DOHH2 (cell line): ENCODE data around the gene ALDH1A1.

ENCODE experiments used
- H3F3A ChIP-seq: fragments of 200-600 bp; sonication (generic), shearing (Covaris generic); 2 replicates; pipeline ENCODE4 v1.6.0; 2016; ENCODE audit warnings: antibody characterized with exemption, mild to moderate bottlenecking; ENCODE audit not compliant: control insufficient read depth, insufficient read depth
- H3K27ac ChIP-seq: fragments of 200-600 bp; sonication (generic); 2 replicates; pipeline ENCODE4 v1.5.1; 2014; ENCODE audit warnings: low read depth, mild to moderate bottlenecking, low read length, moderate library complexity
- H3K27me3 ChIP-seq: fragments of 200-600 bp; sonication (generic); 2 replicates; pipeline ENCODE4 v1.6.1; 2014; ENCODE audit warnings: mild to moderate bottlenecking, low read length, mixed read lengths; ENCODE audit not compliant: control insufficient read depth
- H3K36me3 ChIP-seq: fragments of 200-600 bp; sonication (generic); 2 replicates; pipeline ENCODE4 v1.6.1; 2014; ENCODE audit warnings: mild to moderate bottlenecking, low read length, moderate library complexity, mixed read lengths; ENCODE audit not compliant: control insufficient read depth
- H3K4me1 ChIP-seq: fragments of 200-600 bp; sonication (generic); 2 replicates; pipeline ENCODE4 v1.6.1; 2014; ENCODE audit warnings: mild to moderate bottlenecking, low read length, mixed read lengths; ENCODE audit not compliant: control insufficient read depth
- H3K4me2 ChIP-seq: fragments of 200-600 bp; sonication (generic); 2 replicates; pipeline ENCODE4 v1.6.0; 2014; ENCODE audit warnings: mild to moderate bottlenecking, low read length, moderate library complexity
- H3K4me3 ChIP-seq: fragments of 200-600 bp; sonication (generic); 2 replicates; pipeline ENCODE4 v1.5.1; 2014; ENCODE audit warnings: mild to moderate bottlenecking, low read length, mixed read lengths
- H3K79me2 ChIP-seq: fragments of 200-600 bp; sonication (generic); 2 replicates; pipeline ENCODE4 v1.6.1; 2014; ENCODE audit warnings: mild to moderate bottlenecking, low read length, mixed read lengths; ENCODE audit not compliant: control insufficient read depth
- H3K9me2 ChIP-seq: fragments of 200-600 bp; sonication (generic); replicated peaks from 2 replicates; pipeline ENCODE4 v1.6.1; 2014; ENCODE audit warnings: mild to moderate bottlenecking, low read length, mixed read lengths; ENCODE audit not compliant: control insufficient read depth
- H3K9me3 ChIP-seq: fragments of 200-600 bp; sonication (generic); 2 replicates; pipeline ENCODE4 v1.6.1; 2014; ENCODE audit warnings: antibody characterized with exemption, low read length, mixed read lengths; ENCODE audit not compliant: control insufficient read depth, insufficient read depth
- H4K20me1 ChIP-seq: fragments of 200-600 bp; sonication (generic); 2 replicates; pipeline ENCODE4 v1.6.0; 2014; ENCODE audit warnings: low read depth, mild to moderate bottlenecking, antibody characterized with exemption, low read length, moderate library complexity; ENCODE audit not compliant: control insufficient read depth, insufficient read depth
- EZH2phosphoT487 ChIP-seq: fragments of 200-600 bp; sonication (generic); IDR thresholded peaks from 2 replicates; pipeline ENCODE4 v1.6.1; 2017; ENCODE audit warnings: borderline replicate concordance, mild to moderate bottlenecking, antibody characterized with exemption, low read length, moderate library complexity, mixed read lengths
- TF ChIP-seq, protein P1 (sequence below): fragments of 200-600 bp; sonication (generic); IDR thresholded peaks from one replicate; pipeline ENCODE4 v1.5.1; 2014; ENCODE audit warnings: antibody characterized with exemption, mild to moderate bottlenecking, low read depth, low read length; ENCODE audit not compliant: poor library complexity, severe bottlenecking

The ALDH1A1 gene

DNA sequence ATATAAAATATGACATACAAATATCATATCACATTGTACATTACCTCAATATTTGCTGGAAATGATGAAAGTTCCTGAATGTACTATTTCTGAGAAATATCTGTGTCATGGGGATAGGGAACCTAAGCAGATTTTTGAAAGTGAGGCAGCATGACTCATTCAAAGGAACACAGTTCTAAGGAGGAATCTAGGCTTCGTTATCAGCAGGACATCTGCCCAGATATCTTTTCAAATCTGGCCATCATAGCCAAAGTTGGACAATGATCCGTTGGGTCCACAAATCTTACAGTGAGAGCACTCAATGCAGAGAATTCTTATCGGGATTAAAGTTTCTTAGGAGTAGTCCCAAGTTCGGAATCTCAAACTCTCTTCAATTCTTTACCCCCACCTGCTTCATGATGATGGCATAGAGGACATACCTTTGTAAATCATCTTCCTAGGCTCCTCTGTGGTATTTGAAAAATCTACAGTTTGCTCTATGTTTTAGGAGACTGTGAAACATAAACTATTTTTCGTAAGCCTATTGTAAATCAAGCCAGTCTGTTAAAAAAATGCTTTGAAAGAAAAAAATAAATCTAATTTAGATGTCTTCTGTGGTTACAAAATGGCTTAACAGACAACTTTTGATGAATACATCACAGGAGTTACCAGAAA lies 29.4 kb upstream of the ALDH1A1 start:
- H3K4me2 ChIP-seq = no peak overlapping the region
- H4K20me1 ChIP-seq = no peaks in the 10 kb centered on the region
- no peaks in the 10 kb centered on the region for H3K36me3 ChIP-seq
- no peaks in the 10 kb centered on the region for H3K9me3 ChIP-seq
- H3K4me1 ChIP-seq = no peaks in the 10 kb centered on the region
- no peaks in the 10 kb centered on the region for H3F3A ChIP-seq
- H3K27ac ChIP-seq = no peak overlapping the region
- H3K79me2 ChIP-seq = no peaks in the 10 kb centered on the region
- TF ChIP-seq, protein P1, sequence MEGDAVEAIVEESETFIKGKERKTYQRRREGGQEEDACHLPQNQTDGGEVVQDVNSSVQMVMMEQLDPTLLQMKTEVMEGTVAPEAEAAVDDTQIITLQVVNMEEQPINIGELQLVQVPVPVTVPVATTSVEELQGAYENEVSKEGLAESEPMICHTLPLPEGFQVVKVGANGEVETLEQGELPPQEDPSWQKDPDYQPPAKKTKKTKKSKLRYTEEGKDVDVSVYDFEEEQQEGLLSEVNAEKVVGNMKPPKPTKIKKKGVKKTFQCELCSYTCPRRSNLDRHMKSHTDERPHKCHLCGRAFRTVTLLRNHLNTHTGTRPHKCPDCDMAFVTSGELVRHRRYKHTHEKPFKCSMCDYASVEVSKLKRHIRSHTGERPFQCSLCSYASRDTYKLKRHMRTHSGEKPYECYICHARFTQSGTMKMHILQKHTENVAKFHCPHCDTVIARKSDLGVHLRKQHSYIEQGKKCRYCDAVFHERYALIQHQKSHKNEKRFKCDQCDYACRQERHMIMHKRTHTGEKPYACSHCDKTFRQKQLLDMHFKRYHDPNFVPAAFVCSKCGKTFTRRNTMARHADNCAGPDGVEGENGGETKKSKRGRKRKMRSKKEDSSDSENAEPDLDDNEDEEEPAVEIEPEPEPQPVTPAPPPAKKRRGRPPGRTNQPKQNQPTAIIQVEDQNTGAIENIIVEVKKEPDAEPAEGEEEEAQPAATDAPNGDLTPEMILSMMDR = no peak
- no peak for TF ChIP-seq EZH2phosphoT487
- no peak overlapping the region for H3K4me3 ChIP-seq
- H3K9me2 ChIP-seq = no peaks in the 10 kb centered on the region
- H3K27me3 ChIP-seq = no peaks in the 10 kb centered on the region

DNA sequence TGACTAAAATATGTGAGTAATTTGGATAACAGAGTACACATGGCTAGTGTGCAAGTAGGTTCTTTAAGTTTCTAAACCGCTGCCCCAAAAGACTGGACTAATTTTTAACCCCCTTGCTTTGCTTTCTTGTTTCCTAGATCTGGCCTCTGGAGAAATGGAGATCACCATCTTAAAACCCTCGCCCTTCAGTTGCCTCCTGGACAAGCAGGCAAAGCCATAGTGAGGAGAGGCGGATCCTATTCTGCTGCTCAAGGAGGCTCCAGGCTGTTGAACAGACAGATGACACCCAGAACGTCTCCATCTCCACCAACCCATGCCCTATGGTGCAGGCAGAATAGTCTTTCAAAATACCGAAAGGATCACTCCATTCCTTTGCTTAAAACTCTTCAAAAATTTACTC lies 28.6 kb upstream of the ALDH1A1 start:
- TF ChIP-seq EZH2phosphoT487 = no peak
- TF ChIP-seq, protein P1 = no peak
- H4K20me1 ChIP-seq = no peaks in the 10 kb centered on the region
- H3K9me3 ChIP-seq = no peaks in the 10 kb centered on the region
- no peaks in the 10 kb centered on the region for H3F3A ChIP-seq
- no peaks in the 10 kb centered on the region for H3K36me3 ChIP-seq
- no peak overlapping the region for H3K27ac ChIP-seq
- H3K4me2 ChIP-seq = no peak overlapping the region
- no peaks in the 10 kb centered on the region for H3K9me2 ChIP-seq
- H3K79me2 ChIP-seq = no peaks in the 10 kb centered on the region
- H3K4me3 ChIP-seq = no peak overlapping the region
- H3K4me1 ChIP-seq = no peaks in the 10 kb centered on the region
- no peaks in the 10 kb centered on the region for H3K27me3 ChIP-seq

DNA sequence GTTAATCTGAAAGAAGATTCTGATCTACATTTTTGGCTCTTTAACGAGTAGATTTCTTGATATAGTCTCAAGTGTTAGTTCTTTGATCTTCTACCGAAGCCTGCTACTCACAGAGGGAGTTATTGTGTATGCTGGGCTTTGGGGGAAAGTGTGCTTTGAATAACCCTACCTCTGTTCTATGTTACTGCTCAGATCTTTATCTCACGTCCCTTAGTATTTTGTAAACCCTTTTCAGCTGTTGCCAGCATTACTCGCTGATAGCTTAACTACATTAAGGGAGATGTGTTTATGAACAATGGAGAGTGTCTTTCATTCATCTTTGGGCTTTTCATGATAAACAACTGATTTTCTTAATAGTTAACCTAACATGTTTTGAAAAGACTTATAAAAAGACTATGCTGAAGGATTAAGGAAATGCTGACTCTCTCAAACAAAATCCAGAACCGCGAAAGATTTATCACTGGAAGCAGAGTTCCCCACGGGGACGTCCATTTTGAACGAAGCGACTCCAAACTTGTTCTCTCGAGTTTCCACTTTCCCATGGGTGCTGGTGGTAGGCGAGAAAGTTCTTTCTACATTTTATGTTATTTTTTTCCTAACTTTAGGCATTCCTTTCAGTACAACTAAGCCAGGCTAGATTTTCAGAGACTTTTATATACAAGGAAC lies 27.9 kb upstream of the ALDH1A1 start:
- no peak for TF ChIP-seq EZH2phosphoT487
- TF ChIP-seq, protein P1 = no peak
- H3K9me3 ChIP-seq = no peaks in the 10 kb centered on the region

More for the DNA sequence above, 27.9 kb upstream of the ALDH1A1 start:
- no peaks in the 10 kb centered on the region for H4K20me1 ChIP-seq
- H3K27ac ChIP-seq = no peak overlapping the region
- no peaks in the 10 kb centered on the region for H3F3A ChIP-seq
- H3K36me3 ChIP-seq = no peaks in the 10 kb centered on the region
- no peaks in the 10 kb centered on the region for H3K79me2 ChIP-seq
- no peaks in the 10 kb centered on the region for H3K27me3 ChIP-seq
- H3K4me2 ChIP-seq = no peak overlapping the region
- no peaks in the 10 kb centered on the region for H3K9me2 ChIP-seq
- H3K4me1 ChIP-seq = no peaks in the 10 kb centered on the region
- no peak overlapping the region for H3K4me3 ChIP-seq
